Measurements from ENCODE around the gene TLR6.
"Not testable (repeated sequence)": the region's sequence is repeated elsewhere in the genome, so short reads cannot be mapped to it uniquely, and the experiment has no call there.

Gene TLR6

GRCh38 chr4:38820329-38821061, 36.1 kb downstream of the TLR6 start:
- DNase-seq (ENCODE audit: low spot score): no peak

- DNase-seq (ENCODE audit: low spot score): no peak
Measured at GRCh38 chr4:38819569-38819968, 37.0 kb downstream of the TLR6 start.

- no peak for DNase-seq (ENCODE audit: low spot score)
Measured at GRCh38 chr4:38818441-38818976, 38.1 kb downstream of the TLR6 start.

GRCh38 chr4:38815885-38816782, 40.5 kb downstream of the TLR6 start:
- no peak for DNase-seq (ENCODE audit: low spot score)

GRCh38 chr4:38814386-38814785, 42.2 kb downstream of the TLR6 start:
- DNase-seq (ENCODE audit: low spot score): no peak

- no peak for DNase-seq (ENCODE audit: low spot score)
Measured at GRCh38 chr4:38811297-38811696, 45.3 kb downstream of the TLR6 start.

GRCh38 chr4:38807462-38807861, 49.2 kb downstream of the TLR6 start:
- DNase-seq (ENCODE audit: low spot score): not testable (repeated sequence)

GRCh38 chr4:38806251-38806650, 50.4 kb downstream of the TLR6 start:
- DNase-seq (ENCODE audit: low spot score): not testable (repeated sequence)

- no peak for DNase-seq (ENCODE audit: low spot score)
Measured at GRCh38 chr4:38805530-38806145, 51.0 kb downstream of the TLR6 start.

- DNase-seq (ENCODE audit: low spot score): no peak
Measured at GRCh38 chr4:38804654-38805295, 51.8 kb downstream of the TLR6 start, which contains the start of gene TLR1. Gene TLR1 (minus strand): TSS chr4:38804791. CDS start chr4:38798831, 5,960 bp downstream.

- DNase-seq (ENCODE audit: low spot score): no peak
Measured at GRCh38 chr4:38803833-38804653, 52.6 kb downstream of the TLR6 start.

- no peak for DNase-seq (ENCODE audit: low spot score)
Measured at GRCh38 chr4:38802561-38803355, 53.9 kb downstream of the TLR6 start.

GRCh38 chr4:38800961-38801450, 55.6 kb downstream of the TLR6 start:
- DNase-seq (ENCODE audit: low spot score): no peak

- DNase-seq (ENCODE audit: low spot score): no peak
Measured at GRCh38 chr4:38800366-38800765, 56.3 kb downstream of the TLR6 start.

- no peak for DNase-seq (ENCODE audit: low spot score)
Measured at GRCh38 chr4:38795087-38795486, 61.5 kb downstream of the TLR6 start.

GRCh38 chr4:38794051-38794450, 62.6 kb downstream of the TLR6 start:
- no peak for DNase-seq (ENCODE audit: low spot score)

GRCh38 chr4:38791010-38791409, 65.6 kb downstream of the TLR6 start:
- DNase-seq (ENCODE audit: low spot score): no peak

GRCh38 chr4:38788317-38788716, 68.3 kb downstream of the TLR6 start:
- no peak for DNase-seq (ENCODE audit: low spot score)

- no peak for DNase-seq (ENCODE audit: low spot score)
Measured at GRCh38 chr4:38787693-38788092, 68.9 kb downstream of the TLR6 start.

GRCh38 chr4:38785901-38786402, 70.7 kb downstream of the TLR6 start:
- DNase-seq (ENCODE audit: low spot score): no peak

Data from iPS-NIHi11 (cell line).